ENCODE results near the gene ZNF827. TPM values are rescaled to one million over a fixed set of nuclear protein-coding genes. Genes with fewer than 3 reads are reported as not detected.

ZNF827 gene
- total and polyA plus RNA-seq, 10 donors = 3.3 to 31.6 (median 16.1) TPM

GRCh38 chr4:145716200-145716599 is 222.4 kb downstream of the ZNF827 start:
- Histone ChIP-seq H3K27me3 (replicated peaks in 1 of 7) (peaks cover 0 to 10% (median 0%) of the 10 kb centered on the region in 7 donors), H3K4me1 (peaks cover 0 to 7% (median 0%) of the 10 kb centered on the region in 6 donors), H3K9me3 (peaks cover 3 to 20% (median 13%) of the 10 kb centered on the region in 8 donors), H3K4me3 (no peak overlapping the region), H3K36me3 (no peaks in the 10 kb centered on the region), H3K27ac (no peak overlapping the region)
- intact Hi-C loops (cut with DNase I; ENCODE audit: low total_unique reads) = no loop called here
- DNase-seq = no peak
- WGBS, 5 donors = 55 to 76% (median 60%) methylated on average over 3 of the region's 3 CpGs
- TF ChIP-seq CTCF (IDR thresholded peaks at IDR 0.05 in 8 of 11, conservative IDR thresholded peaks at IDR 0.05 in 3 of 11) = no peak
- no peak for TF ChIP-seq POLR2A (IDR thresholded peaks at IDR 0.05)
- TF ChIP-seq POLR2AphosphoS5 (IDR thresholded peaks at IDR 0.05) = no peak

DNA sequence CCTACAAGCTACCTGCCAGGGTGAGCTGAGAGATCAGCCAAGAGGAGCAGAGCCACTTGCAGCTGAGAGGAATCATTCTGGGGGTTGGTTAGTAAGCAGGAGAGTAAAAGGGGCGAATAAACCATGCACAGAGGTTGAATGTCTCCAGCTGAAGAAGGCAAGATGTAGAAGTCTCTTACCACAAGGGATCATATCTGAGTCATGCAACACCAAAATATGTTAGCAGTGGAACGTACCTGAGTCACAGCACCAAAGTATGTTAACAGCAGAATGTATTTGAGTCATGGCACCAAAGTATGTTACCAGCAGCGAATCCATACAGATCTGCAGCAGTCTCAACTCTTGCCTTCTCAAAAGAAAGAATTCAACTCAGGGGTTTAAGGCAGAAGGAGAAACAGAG is 228.8 kb downstream of the ZNF827 start:
- Histone ChIP-seq H3K27ac (no peak overlapping the region), H3K4me1 (no peaks in the 10 kb centered on the region), H3K36me3 (no peaks in the 10 kb centered on the region), H3K4me3 (no peak overlapping the region), H3K27me3 (replicated peaks in 1 of 7) (peaks cover 0 to 2% (median 0%) of the 10 kb centered on the region in 7 donors), H3K9me3 (peaks cover 5 to 33% (median 26%) of the 10 kb centered on the region in 8 donors)
- no peak for TF ChIP-seq POLR2AphosphoS5 (IDR thresholded peaks at IDR 0.05)
- 78 to 86% (median 80%) methylated on average over 3 of the region's 3 CpGs for WGBS, 5 donors
- DNase-seq = no peak
- intact Hi-C loops (cut with DNase I; ENCODE audit: low total_unique reads) = no loop called here

DNA sequence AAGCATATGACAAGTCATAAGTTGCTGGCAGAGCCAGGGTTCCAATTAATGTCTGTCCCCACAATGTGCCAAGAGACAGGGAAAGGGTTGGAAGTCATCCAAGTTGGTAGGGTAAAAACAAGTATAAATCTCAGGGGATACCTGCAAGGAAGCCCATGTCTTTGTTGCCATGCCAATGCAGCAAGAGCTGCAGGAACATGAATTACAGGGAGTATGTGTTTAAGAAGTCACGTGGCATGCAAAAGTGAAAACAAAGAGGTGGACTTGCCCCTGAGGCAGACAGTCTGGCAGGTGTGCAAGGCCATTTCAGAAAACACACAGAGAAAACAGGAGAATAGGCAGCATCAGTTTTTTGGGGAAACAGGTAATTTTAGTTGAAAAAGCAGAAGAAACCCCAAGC is 229.3 kb downstream of the ZNF827 start:
- Histone ChIP-seq H3K4me3 (no peak overlapping the region), H3K9me3 (peaks cover 5 to 33% (median 26%) of the 10 kb centered on the region in 8 donors), H3K27ac (no peak overlapping the region), H3K36me3 (no peaks in the 10 kb centered on the region), H3K27me3 (replicated peaks in 1 of 7) (no peaks in the 10 kb centered on the region), H3K4me1 (no peaks in the 10 kb centered on the region)
- TF ChIP-seq CTCF (IDR thresholded peaks at IDR 0.05 in 8 of 11, conservative IDR thresholded peaks at IDR 0.05 in 3 of 11) (no peak), POLR2AphosphoS5 (IDR thresholded peaks at IDR 0.05) (no peak), POLR2A (IDR thresholded peaks at IDR 0.05) (no peak)
- intact Hi-C loops (cut with DNase I; ENCODE audit: low total_unique reads) = no loop called here
- WGBS, 5 donors = 80 to 95% (median 88%) methylated on average over 1 of the region's 1 CpG
- no peak for DNase-seq

Small RNA genes within 50 kb of the gene (small RNA-seq; reads per million reads assigned to genes)
- gene RF00019 = 0 reads per million in 4 donors

Other genes starting within 250 kb of the ZNF827 start
- 10 to 100 TPM; 38.0 to 62.9 (median 45.5) TPM for gene LSM6, start 236.9 kb upstream of the ZNF827 start, total RNA-seq
- 100 to 1,000 TPM in 1 of 3 donors, 10 to 100 TPM in 2; 64.2 to 122 (median 86.9) TPM for gene LSM6, start 236.9 kb upstream of the ZNF827 start, polyA plus RNA-seq

Measured in spleen (tissue), 11 donors.